Colon (tissue), 2 donors: ENCODE measurements around the gene ADIPOQ.
"Not testable (repeated sequence)": the region's sequence is repeated elsewhere in the genome, so short reads cannot be mapped to it uniquely, and the experiment has no call there.

ENCODE experiments used
- FAIRE-seq: peaks from 2 replicates; lab custom pipeline; 2012; peaks lifted over from hg19 to GRCh38; lab: Jason Lieb, UNC
- donor health status: control.
- donor health status: control.

ADIPOQ gene

DNA sequence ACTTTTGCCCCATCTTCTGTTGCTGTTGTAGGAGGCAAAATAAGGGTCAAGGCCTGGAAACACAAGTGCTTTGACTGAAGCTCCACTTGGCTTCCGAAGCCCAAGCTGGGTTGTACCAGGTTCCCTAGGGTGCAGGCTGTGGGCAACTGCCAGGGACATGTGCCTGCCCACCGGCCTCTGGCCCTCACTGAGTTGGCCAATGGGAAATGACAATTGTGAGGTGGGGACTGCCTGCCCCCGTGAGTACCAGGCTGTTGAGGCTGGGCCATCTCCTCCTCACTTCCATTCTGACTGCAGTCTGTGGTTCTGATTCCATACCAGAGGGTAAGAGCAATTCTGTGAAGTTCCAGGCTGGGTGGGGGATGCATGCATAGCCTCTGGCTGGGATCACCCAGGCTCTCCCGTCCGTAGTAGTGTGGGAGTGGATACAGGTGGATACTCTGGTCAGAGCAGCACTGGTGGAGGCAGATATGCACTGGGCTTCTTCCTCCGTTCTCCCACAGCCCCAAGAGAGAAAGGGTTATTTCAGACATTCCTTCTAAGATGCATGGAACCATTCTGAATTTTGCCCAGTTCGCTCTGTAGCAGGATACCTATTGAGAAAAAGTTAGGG, at the start of gene ADIPOQ:
Gene ADIPOQ, plus strand, starts transcription at position 285 of the 613 bp plus-strand sequence. CDS start 10,349 bp downstream, outside the sequence.
- no peak for FAIRE-seq

DNA sequence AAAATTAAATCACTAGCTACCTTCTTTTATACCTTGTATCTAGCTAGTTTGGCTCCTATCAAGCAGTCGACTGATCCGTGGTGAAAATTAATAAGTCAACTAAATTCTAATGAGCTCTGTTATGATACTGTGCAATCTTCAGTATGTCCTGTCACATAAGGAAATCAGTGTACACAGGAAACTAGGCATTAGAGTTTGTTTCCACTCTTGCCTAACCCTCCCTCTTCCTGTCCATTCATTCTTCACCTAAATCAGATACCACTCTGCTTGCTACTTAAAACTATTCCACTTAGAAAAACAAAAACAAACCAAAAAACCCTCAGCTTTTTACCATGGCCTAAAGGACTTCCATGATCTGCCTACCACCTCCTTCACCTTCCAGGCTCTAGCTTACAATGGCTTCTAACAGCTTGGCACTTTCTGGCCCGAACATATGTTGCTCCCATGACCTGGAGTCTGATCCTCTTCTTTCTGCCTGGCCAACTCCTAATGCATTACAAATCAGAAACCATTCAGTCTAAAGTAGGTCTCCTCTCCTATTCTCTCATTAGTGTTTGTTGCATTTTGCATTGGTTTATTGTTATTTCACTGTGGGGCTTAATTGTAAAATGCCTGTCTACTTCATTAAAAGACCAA, 44.2 kb upstream of the ADIPOQ start:
- FAIRE-seq: no peak

DNA sequence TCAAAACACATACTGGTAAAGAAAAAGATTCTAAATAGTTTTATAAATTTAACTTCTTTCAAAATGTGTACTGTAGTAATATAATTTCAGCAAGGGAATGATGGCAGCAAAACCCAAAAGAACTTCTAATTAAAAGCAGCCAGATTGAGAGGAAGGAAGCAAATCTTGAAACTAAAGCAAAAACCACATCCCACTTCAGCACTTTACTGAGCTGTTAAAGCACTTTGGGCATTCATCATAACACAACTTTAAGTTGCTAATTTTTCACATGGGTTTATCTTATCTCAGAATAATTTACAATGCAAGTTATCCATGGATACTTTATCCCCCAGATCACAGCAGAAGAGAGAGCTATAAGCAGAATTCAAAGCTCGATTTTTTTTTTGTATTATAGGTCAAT, 42.2 kb upstream of the ADIPOQ start:
- no peak for FAIRE-seq

DNA sequence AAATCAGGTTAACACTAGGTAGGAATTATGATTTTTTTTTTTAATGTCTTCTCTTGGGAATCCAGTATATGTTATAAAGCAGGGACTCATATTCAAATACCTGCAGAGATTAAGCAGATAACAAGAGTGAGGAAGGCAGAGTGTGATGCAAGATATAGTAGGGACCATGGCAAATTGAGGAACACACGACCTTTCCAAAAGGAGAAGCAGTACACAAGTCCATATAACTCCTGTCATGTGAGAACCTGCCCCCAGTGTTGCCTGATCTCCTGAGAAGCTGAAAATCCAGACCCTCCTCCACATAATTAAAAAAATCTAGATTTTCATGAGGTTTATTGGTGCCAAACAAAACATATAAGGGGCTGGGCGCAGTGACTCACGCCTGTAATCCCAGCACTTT, 39.8 kb upstream of the ADIPOQ start:
- no peak for FAIRE-seq

DNA sequence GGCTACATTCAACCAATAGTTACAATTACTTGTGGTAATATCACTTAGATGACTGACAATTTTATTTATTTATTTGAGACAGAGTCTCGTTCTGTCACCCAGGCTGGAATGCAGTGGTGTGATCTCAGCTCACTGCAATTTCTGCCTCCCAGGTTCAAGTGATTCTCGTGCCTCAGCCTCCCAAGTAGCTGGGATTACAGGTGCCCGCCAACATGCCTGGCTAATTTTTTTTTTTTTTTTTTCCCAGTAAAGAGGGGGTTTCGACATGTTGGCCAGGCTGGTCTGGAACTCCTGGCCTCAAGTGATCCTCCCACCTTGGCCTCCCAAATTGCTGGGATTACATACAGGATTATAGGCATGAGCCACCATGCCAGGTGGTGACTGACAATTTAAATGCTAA, 39.1 kb upstream of the ADIPOQ start:
- not testable (repeated sequence) for FAIRE-seq

DNA sequence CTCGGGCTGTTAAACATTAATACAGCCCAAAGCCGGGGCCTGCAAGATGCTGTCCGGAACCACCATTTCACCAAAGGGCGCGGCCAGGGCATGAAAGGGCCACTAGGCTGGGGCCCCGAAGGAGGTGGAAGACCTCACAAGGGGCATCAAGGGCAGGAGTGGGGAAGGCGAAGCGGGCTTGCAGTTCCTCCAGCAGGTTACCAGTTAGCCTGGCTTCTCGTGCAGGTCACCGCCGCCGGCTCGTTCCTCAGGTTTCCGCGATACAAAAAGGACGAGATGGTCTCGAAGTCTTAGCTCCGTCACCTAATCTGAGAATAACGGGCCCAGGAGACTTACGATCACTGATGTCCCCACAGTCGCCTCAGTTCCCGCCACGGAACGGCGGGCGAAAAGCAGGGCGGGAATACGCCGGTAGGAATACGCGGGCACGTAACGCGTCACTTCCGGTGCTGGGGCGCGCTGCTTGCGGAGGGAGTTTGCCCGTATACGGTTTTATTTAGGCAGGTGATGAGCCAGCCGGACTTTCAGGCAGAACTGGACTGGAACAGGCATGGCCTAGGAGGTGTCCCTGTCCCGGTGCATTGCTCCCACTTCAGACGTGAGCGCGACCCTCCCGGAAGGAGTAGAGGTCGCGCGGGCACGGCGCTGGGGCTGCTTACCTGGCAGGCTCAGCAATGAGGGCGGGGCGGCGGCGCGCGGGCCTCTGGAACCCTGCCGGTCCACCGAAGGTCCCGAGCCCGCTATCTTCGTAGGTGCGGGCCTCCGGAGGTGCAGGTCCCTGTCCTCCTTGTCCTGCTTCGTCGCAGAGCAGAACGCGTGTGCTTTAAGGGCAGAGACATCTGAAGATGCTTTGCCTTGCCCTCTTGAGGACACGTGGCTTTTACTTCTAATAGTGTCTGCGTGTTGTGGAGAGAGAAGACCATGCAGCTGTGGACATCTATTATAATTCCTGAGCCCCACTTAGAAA, 36.1 kb upstream of the ADIPOQ start, which contains the start of gene RFC4:
Gene RFC4, minus strand, starts transcription at position 394 of the 967 bp plus-strand sequence. CDS start 1,769 bp downstream, outside the sequence.
- no peak for FAIRE-seq

DNA sequence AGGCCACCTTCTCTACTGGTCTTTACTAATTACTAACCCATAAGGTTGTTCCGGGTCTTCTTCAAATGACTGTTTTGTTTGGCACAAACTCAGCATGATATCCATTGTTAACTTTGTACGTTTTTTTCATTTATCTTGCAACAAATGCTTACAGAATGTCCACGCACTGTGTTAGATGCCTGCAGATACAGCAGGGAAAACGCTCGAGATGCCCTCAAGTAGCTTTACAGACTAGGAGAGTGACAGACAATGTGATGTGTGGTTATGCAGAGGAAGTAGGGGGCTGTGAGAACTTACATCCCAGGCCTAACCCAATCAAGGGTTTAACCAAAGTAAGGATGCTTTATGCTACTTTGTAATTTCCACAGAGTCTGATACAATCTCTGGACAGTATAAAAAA, 35.3 kb upstream of the ADIPOQ start:
- no peak for FAIRE-seq

DNA sequence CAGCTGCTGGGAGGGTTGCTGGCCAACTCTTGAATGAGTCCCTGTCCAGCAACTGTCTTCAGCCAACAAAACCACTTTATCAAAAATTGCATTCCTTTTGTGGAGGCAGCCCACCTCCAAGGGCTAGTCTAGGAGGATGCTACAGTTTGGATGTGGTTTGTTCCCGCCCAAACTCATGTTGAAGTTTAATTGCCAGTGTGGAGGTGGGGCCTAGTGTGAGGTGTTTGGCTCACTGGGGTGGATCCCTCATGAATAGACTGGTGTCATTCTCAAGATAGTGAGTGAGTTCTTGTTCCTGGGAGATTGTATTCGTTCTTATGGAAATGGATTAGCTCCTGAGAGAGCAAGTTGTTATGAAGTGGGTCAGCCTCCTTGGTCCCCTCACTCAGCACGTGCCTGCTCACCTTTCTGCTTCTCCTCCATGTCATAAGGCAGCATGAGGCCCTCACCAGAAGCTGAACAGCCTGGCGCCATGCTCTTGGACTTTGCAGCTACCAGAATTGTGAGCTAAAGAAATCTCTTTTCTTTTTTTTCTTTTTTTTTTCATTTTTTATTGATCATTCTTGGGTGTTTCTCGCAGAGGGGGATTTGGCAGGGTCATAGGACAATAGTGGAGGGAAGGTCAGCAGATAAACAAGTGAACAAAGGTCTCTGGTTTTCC, 32.0 kb upstream of the ADIPOQ start:
- no peak for FAIRE-seq

DNA sequence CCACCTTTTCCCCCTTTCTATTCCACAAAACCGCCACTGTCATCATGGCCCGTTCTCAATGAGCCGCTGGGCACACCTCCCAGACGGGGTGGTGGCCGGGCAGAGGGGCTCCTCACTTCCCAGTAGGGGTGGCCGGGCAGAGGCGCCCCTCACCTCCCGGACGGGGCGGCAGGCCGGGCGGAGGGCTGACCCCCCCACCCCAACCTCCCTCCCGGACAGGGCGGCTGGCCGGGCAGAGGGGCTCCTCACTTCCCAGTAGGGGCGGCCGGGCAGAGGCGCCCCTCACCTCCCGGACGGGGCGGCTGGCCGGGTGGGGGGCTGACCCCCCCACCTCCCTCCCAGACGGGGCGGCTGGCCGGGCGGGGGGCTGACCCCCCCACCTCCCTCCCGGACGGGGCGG, 31.2 kb upstream of the ADIPOQ start:
- FAIRE-seq: not testable (repeated sequence)

DNA sequence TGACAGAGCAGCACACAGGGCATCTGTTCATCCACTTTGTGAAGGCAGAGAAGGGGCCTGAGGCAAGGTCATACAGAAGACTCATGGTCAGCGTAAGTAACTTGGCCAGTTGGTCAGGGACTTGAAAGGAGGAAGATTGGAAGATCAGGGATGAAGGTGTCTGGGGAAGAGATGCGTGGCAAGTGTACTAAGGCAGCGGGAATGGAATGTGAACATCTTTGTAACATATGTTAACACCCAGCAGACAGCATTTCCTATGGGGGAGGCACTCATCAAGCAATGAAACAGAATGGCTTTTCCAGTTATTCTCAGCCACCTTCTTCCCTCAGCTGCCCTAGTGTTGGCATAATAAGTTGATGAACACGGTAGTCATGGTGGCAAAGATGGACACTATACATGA, 28.4 kb upstream of the ADIPOQ start:
- no peak for FAIRE-seq

DNA sequence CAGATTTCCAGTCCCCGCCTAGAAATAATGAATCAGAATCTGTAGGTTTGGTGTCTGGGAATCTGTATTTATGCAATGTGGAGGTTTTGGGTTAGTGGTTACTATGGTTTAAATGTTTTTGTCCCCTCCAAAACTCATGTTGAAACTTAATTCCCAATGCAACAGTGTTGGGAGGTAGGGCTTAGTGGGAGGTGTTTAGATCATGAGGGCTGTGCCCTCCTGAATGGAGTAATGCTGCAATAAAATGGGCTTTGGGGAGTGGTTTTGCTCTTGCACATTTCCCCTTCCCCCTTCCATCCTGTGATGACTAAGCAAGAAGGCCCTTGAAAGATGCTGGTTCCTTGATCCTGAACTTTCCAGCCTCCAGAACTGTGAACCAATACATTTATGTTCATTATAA, 27.1 kb upstream of the ADIPOQ start:
- no peak for FAIRE-seq

DNA sequence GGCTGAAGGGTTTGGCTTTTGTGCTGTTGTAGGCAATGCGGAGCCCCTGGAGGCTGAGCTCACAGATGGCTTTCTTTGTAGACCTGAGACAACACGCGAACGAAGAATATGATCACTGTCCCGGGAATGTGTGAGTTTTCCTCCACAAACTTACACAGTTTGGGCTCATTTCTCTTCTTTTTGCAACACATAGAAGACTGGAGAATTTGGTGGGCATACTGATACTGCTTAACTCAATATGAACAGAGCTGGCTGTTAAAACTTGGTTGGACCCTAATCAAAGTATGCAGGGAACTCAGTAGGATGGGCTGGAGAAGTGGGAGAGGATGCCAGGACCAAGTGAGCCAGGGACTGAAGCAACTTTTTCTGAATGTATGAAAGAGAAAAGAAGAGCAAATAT, 24.0 kb upstream of the ADIPOQ start:
- FAIRE-seq: no peak

DNA sequence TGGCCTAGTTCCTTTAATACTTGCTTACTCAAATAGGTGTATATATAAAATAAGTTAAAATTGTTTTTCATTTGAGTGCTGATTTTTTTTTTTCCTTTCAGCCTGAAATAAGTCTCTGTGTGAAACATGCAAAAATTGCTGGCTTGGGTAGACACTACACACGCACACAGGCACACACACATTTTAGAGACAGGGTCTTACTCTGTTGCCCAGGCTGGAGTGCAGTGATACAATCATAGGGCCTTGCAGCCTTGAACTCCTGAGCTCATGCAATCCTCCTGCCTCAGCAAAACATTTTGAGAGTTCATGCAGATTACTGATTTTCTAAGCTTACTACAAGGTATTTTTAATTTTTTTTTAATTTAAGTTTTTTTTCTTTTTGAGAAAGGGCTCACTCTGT, 23.6 kb upstream of the ADIPOQ start:
- no peak for FAIRE-seq

DNA sequence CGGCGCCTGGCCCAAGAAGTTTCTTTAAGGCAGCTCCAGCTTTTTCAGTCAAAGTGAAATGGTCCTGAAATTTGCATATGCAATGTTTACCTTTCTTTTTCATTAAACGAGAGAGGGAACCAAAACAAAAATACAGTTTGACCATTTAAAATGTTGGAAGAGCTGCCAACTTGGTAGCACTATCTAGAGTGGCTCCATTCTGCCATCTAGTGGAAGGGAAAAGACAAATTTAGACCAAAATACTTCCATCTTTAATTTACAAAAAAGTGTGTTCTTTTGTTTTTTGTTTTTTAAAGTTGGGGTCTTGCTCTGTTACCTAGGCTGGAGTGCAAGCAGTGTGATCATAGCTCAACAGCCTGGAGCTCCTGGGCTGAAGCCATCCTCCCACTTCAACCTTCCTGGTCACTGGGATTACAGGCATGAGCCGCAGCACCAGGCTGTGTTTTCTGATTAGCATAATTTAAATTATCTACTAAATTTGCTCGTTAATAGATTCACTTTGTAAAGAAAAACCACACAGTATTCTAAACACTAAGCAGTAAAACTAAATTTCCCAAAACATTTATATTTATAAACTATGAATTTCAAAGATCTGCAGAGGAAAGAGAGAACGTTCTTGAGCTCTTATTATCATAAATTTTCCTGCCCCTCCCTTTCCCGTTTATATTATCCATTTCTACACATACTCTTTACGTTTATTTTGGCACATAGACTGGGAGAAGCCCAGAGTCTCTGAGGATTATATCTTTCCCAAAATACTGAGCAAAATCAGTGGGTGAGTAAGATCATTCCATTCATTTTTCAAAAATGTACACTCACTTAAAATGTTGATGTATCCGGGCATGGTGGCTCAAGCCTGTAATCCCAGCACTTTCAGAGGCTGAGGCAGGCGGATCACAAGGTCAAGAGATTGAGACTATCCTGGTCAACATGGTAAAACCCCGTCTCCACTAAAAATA, 20.8 kb upstream of the ADIPOQ start:
- no peak for FAIRE-seq

DNA sequence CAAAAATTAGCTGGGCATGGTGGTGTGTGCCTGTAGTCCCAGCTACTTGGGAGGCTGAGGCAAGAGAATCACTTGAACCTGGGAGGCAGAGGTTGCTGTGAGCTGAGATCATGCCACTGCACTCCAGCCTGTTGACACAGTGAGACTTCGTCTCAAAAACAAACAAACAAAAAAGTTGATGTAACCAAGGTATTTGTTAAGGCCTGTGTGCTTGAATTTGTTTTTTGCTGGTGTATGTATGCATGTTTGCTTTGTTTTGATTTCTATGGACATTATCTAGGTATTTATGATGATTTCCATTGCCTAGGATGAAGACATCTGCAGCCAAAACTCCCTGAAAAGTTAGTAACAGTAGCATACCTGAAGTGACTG, 20.1 kb upstream of the ADIPOQ start:
- not testable (repeated sequence) for FAIRE-seq

DNA sequence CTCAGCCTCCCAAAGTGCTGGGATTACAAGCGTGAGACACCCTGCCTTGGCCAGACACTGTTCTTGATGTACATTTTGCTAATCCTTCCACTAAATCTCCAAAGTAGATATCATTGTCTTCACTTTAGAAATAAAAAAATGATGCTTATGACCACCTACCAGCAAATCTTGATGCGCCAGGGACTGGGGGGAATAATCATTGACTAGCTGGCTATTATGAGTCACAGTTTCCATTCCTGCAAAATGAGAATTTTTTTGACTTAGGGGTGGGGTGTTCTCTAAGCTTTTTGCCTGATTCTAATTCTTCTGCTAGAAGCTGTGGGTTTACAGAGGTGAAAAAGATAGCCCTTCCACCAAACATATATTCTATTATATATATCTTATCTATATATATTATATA, 19.1 kb upstream of the ADIPOQ start:
- no peak for FAIRE-seq

DNA sequence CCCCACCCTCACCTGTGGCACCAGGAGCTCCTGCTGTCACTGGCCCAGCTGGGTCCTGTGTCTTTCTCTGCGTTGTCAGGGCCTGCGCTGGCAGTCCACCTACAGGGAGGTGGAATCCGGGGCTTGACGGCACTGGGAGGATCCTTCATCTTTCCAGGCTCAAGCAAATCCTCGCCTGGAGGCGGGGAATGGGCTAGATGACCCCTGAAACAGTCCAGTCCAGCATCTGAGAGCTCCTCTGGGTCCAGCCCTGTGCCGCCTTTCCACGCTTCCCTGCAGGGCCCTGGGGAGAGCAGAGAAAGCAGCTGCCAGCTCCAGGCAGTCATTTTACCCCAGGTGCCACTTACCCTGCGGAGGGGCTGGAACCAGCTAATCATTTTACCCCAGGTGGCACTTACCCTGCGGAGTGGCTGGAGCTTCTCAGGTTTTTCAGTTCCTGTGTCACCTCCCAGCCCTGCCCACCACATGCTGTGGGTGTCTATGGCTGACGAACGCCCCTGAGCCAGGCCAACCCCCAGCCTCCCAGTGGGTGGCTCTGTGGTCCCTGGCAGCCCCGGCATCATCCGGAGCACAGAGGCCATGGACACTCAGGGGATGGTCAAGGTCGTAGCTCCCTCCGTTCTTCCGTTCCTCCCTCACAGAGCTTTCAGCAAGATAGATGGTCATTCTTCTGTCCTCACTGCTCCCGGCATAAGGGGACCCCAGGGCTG, 17.9 kb upstream of the ADIPOQ start:
- FAIRE-seq: no peak

DNA sequence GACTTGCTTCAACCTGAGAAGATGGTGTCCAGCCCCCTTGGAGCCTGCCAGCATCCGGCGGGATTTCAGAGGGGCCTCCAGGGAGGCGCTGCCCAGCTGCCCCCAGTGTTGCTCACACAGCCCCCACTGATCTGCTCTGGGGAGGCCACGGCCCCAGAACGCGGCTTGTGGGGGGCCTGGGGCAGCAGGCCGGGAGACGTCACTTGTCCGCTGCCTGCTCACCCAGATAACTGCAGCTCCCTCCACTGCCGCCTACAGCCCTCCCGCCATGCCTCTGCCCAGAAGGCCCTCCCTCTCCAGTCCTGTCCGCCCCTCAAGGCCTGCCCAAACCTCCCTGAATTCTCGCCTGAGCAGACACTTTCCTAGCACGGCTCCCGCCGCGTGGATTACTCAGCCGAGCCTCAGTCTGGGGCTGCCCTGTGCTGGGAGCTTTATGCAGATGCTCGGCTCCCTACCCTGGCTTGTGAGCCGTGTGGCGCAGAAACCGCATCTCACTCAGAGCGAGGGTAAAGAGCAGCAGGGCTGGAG, 17.2 kb upstream of the ADIPOQ start:
- FAIRE-seq: no peak

DNA sequence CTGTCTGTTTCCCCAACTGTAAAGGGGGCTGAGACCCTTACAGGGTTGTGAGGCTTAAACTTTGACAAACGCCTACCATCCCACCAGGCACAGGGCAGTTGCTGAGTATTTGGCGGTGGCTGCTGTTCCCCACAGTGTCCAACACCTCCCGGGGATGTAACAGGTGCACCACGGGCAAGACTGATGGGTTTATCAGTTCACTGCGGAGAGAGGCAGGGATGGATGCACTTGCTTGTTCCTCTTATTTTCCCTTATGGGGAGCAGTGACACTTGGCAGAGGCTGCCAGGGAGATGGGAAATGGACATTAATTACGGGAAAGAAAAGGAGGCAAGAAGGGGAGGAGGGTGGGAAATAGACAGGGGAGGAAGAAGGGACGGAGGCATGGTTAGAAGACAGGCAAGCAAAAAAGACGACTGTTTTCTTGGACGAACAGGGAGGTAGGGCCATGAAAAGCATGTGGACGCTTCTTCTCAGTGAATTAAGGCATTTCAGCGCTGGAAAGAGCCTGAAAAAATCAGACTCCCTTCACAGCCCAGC, 16.6 kb upstream of the ADIPOQ start:
- FAIRE-seq: no peak

DNA sequence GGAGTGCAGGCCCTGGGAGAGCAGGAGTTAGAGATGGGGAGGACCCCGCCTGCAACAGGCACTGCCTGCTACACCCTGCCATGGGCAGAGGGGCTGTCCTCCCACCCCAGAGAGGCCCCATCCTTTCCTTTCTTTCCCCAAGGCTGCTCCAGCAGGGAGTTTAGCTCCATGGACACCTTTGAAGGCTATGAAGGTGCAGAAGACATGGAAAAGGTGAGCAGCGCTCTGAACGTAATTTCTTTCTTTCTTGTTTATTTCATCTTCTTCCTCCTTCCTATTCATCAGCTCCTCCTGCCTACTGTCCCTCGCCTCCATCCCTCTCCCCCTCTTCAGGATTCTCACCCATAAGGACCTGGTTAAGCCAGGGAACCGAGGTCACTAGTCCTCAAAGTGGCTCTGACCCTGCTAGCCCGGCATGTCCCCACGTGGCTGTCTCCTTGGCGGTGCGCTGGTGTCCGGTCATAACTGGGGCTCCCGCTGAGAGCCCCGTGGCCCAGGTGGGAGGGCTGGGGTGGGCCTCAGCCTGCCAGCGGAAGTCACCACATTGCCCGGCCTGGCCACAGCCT, 16.0 kb upstream of the ADIPOQ start:
- no peak for FAIRE-seq
